Lung microvascular endothelial cell (primary cell): ENCODE measurements around the gene MAD1L1. TPM values are rescaled to one million over a fixed set of nuclear protein-coding genes. Genes with fewer than 3 reads are reported as not detected.
"Not testable (repeated sequence)": the region's sequence is repeated elsewhere in the genome, so short reads cannot be mapped to it uniquely, and the experiment has no call there.

Experiments
- DNase-seq, 2 donors: peaks; one replicate each; pipeline versions ENCODE4 v3.0.0 to v3.0.0-alpha.2; 2010; ENCODE audit warnings: low read depth in 2 of 2
- total RNA-seq: library from RNA; depleted of rRNA; stranded (reverse); fragments of >200 nt; gene quantifications from 2 replicates; pipeline ENCODE4 v1.2.1, GENCODE V29; 2014

MAD1L1 gene
- total RNA-seq, 1 donor from 2014 or later, result 46.0 TPM

- DNase-seq, result no peak
These were observed 364.1 kb downstream of the MAD1L1 start for GRCh38 chr7:1868516-1869165.

- DNase-seq, result no peak
These were observed 365.1 kb downstream of the MAD1L1 start for GRCh38 chr7:1867370-1868260.

GRCh38 chr7:1866601-1867000 is 366.1 kb downstream of the MAD1L1 start:
- no peak for DNase-seq

GRCh38 chr7:1865571-1866255 is 367.0 kb downstream of the MAD1L1 start:
- DNase-seq, result no peak

- DNase-seq, result no peak
These were observed 367.7 kb downstream of the MAD1L1 start for GRCh38 chr7:1865000-1865555.

- DNase-seq, result no peak
These were observed 368.4 kb downstream of the MAD1L1 start for GRCh38 chr7:1864161-1864940.

GRCh38 chr7:1863091-1863900 is 369.4 kb downstream of the MAD1L1 start:
- no peak for DNase-seq

GRCh38 chr7:1862560-1862959 is 370.2 kb downstream of the MAD1L1 start:
- DNase-seq, result no peak

- DNase-seq, result no peak
These were observed 370.8 kb downstream of the MAD1L1 start for GRCh38 chr7:1861799-1862458.

- DNase-seq, result not testable (repeated sequence)
These were observed 371.6 kb downstream of the MAD1L1 start for GRCh38 chr7:1860881-1861798.

GRCh38 chr7:1859266-1860035 is 373.3 kb downstream of the MAD1L1 start:
- DNase-seq, result no peak

GRCh38 chr7:1858435-1859265 is 374.1 kb downstream of the MAD1L1 start:
- DNase-seq, result no peak

GRCh38 chr7:1857487-1858421 is 375.0 kb downstream of the MAD1L1 start:
- no peak for DNase-seq

- DNase-seq, result no peak
These were observed 375.8 kb downstream of the MAD1L1 start for GRCh38 chr7:1856888-1857441.

- no peak for DNase-seq
These were observed 376.4 kb downstream of the MAD1L1 start for GRCh38 chr7:1856161-1856887.
